Neural cell (in vitro differentiated cells): ENCODE measurements around the gene DMXL1. TPM values are rescaled to one million over a fixed set of nuclear protein-coding genes. Genes with fewer than 3 reads are reported as not detected.

Experiments
- H2AFZ ChIP-seq: fragments of 200-600, 300-800 bp; sonication (generic), shearing (Covaris generic); 2 replicates; pipeline ENCODE4 v1.6.0; 2014; ENCODE audit warnings: low read depth, mild to moderate bottlenecking, antibody characterized with exemption, low read length, moderate library complexity
- H3F3A ChIP-seq: fragments of 200-600 bp; shearing (Covaris generic); 2 replicates; pipeline ENCODE4 v1.6.1; 2016; ENCODE audit warnings: mild to moderate bottlenecking, moderate library complexity, mixed read lengths, antibody characterized with exemption, low read length; ENCODE audit not compliant: insufficient read depth, poor library complexity, severe bottlenecking
- H3K27ac ChIP-seq: fragments of 200-600, 300-800 bp; sonication (generic), shearing (Covaris generic); 2 replicates; pipeline ENCODE4 v1.5.1; 2014; ENCODE audit warnings: mild to moderate bottlenecking, low read length, moderate library complexity
- H3K27me3 ChIP-seq: fragments of 300-800, 200-600 bp; sonication (generic), shearing (Covaris generic); 2 replicates; pipeline ENCODE4 v1.6.0; 2014; ENCODE audit warnings: mild to moderate bottlenecking, low read depth, low read length, moderate library complexity; ENCODE audit not compliant: insufficient read depth
- H3K36me3 ChIP-seq: fragments of 300-800, 200-600 bp; sonication (generic), shearing (Covaris generic); 2 replicates; pipeline ENCODE4 v1.5.1; 2014; ENCODE audit warnings: mild to moderate bottlenecking, antibody characterized with exemption, low read length, moderate library complexity; ENCODE audit not compliant: insufficient read depth
- H3K4me2 ChIP-seq: fragments of 300-800, 200-600 bp; sonication (generic), shearing (Covaris generic); 2 replicates; pipeline ENCODE4 v1.6.0; 2014; ENCODE audit warnings: mild to moderate bottlenecking, low read length
- H3K4me3 ChIP-seq: fragments of 300-800, 200-600 bp; sonication (generic), shearing (Covaris generic); 2 replicates; pipeline ENCODE4 v1.5.1; 2014; ENCODE audit warnings: mild to moderate bottlenecking, low read length, moderate library complexity
- H3K79me2 ChIP-seq: fragments of 200-600 bp; shearing (Covaris generic); replicated peaks from 2 replicates; pipeline ENCODE4 v1.6.0; 2014; ENCODE audit warnings: mild to moderate bottlenecking, low read length, moderate library complexity; ENCODE audit not compliant: insufficient read depth
- H3K9ac ChIP-seq: fragments of 300-800, 200-600 bp; sonication (generic), shearing (Covaris generic); 2 replicates; pipeline ENCODE4 v1.6.1; 2016; ENCODE audit warnings: mild to moderate bottlenecking, low read length, mixed read lengths
- H3K9me2 ChIP-seq: fragments of 200-600 bp; shearing (Covaris generic); 2 replicates; pipeline ENCODE4 v1.6.1; 2016; ENCODE audit warnings: mild to moderate bottlenecking, low read length, mixed read lengths; ENCODE audit not compliant: insufficient read depth
- H3K9me3 ChIP-seq: fragments of 200-600, 300-800 bp; sonication (generic), shearing (Covaris generic); 2 replicates; pipeline ENCODE4 v1.6.1; 2016; ENCODE audit warnings: mild to moderate bottlenecking, mixed run types, low read length, moderate library complexity, mixed read lengths
- H4K20me1 ChIP-seq: fragments of 200-600 bp; shearing (Covaris generic); 2 replicates; pipeline ENCODE4 v1.6.1; 2016; ENCODE audit warnings: mild to moderate bottlenecking, mixed run types; ENCODE audit not compliant: insufficient read depth
- EP300 ChIP-seq: fragments of 450-650 bp; conservative IDR thresholded peaks from 2 replicates; pipeline ENCODE4 v1.6.1; 2014; ENCODE audit warnings: antibody characterized with exemption, mild to moderate bottlenecking, moderate library complexity; ENCODE audit not compliant: poor library complexity, severe bottlenecking
- EZH2 ChIP-seq: fragments of 200-600, 300-800 bp; shearing (Covaris generic), sonication (generic); IDR thresholded peaks from 2 replicates; pipeline ENCODE4 v1.6.1; 2014; ENCODE audit warnings: antibody characterized with exemption, low read length, borderline replicate concordance, mild to moderate bottlenecking; ENCODE audit not compliant: insufficient read depth, poor library complexity, severe bottlenecking
- MXI1 ChIP-seq: fragments of 450-650 bp; conservative IDR thresholded peaks from 2 replicates; pipeline ENCODE4 v1.6.1; 2014; ENCODE audit warnings: antibody characterized with exemption, mild to moderate bottlenecking; ENCODE audit not compliant: poor library complexity, severe bottlenecking
- POLR2AphosphoS5 ChIP-seq: IDR thresholded peaks from 2 replicates; pipeline ENCODE4 v1.6.1; 2012
- RAD21 ChIP-seq: fragments of 450-650 bp; conservative IDR thresholded peaks from 2 replicates; pipeline ENCODE4 v1.6.1; 2014; ENCODE audit warnings: antibody characterized with exemption, mild to moderate bottlenecking, moderate library complexity
- SMC3 ChIP-seq: fragments of 450-650 bp; conservative IDR thresholded peaks from 2 replicates; pipeline ENCODE4 v1.6.1; 2014; ENCODE audit warnings: antibody characterized with exemption, mild to moderate bottlenecking, moderate library complexity; ENCODE audit not compliant: poor library complexity
- TAF1 ChIP-seq: IDR thresholded peaks from 2 replicates; pipeline ENCODE4 v1.6.1; 2012; ENCODE audit warnings: low read depth
- polyA plus RNA-seq: library from polyadenylated mRNA; depleted of rRNA; stranded (reverse); fragments of >200 nt; gene quantifications from 2 replicates; pipeline ENCODE4 v1.2.3, GENCODE V29; 2014
- TF ChIP-seq, protein P1 (sequence below): fragments of 450-650 bp; IDR thresholded peaks from 2 replicates; pipeline ENCODE4 v1.5.1; 2014; ENCODE audit warnings: antibody characterized with exemption, mild to moderate bottlenecking, moderate library complexity; ENCODE audit not compliant: poor library complexity, severe bottlenecking
- TF ChIP-seq, protein P2 (sequence below): IDR thresholded peaks from 2 replicates; pipeline ENCODE4 v1.6.1; 2012; ENCODE audit warnings: borderline replicate concordance

DMXL1 gene
- polyA plus RNA-seq, 1 donor from 2014 or later: 46.9 TPM

DNA sequence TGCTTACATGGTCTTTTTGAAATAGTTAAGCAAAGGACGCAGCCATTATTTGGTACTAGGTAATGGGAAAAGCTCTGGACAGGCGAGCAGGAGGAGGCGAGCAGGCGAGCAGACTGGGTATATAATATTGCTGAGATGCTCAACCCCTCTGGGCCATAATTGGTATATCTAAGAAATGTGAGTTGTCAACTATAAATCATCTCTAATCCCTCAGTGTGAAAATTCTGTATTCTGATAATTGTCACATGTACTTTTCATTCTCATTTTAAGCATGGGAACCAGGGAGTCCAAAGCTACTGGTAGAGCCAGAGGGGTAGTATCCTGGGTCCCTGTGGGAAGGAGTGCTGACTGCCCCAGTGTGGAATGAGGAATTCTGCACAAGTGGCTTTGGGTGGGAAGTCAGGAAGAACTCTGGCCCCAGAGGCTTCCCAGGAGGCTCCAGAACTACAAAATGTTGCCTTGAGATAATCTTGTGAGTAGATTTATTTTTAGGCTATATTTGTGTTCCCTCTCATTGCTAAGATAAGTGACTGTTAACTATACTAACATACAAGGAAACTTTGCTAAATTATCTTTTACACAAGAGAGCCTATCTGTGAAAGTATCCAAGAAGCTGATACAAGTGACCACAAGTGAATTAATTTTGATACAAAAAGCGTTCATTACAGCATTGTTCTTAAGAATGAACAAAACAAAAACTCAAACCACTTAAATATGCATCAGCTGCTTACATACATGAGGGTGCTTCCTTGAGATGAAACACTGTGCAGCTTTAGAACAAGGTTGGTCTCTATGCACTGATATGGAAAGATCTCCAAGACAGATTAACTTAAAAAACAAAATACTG, 214.4 kb downstream of the DMXL1 start:
- TF ChIP-seq, protein P1, sequence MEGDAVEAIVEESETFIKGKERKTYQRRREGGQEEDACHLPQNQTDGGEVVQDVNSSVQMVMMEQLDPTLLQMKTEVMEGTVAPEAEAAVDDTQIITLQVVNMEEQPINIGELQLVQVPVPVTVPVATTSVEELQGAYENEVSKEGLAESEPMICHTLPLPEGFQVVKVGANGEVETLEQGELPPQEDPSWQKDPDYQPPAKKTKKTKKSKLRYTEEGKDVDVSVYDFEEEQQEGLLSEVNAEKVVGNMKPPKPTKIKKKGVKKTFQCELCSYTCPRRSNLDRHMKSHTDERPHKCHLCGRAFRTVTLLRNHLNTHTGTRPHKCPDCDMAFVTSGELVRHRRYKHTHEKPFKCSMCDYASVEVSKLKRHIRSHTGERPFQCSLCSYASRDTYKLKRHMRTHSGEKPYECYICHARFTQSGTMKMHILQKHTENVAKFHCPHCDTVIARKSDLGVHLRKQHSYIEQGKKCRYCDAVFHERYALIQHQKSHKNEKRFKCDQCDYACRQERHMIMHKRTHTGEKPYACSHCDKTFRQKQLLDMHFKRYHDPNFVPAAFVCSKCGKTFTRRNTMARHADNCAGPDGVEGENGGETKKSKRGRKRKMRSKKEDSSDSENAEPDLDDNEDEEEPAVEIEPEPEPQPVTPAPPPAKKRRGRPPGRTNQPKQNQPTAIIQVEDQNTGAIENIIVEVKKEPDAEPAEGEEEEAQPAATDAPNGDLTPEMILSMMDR: no peak
- no peak for TF ChIP-seq RAD21
- TF ChIP-seq MXI1: no peak
- no peak for TF ChIP-seq EZH2
- no peak for TF ChIP-seq SMC3
- no peaks in the 10 kb centered on the region for H3K79me2 ChIP-seq

DNA sequence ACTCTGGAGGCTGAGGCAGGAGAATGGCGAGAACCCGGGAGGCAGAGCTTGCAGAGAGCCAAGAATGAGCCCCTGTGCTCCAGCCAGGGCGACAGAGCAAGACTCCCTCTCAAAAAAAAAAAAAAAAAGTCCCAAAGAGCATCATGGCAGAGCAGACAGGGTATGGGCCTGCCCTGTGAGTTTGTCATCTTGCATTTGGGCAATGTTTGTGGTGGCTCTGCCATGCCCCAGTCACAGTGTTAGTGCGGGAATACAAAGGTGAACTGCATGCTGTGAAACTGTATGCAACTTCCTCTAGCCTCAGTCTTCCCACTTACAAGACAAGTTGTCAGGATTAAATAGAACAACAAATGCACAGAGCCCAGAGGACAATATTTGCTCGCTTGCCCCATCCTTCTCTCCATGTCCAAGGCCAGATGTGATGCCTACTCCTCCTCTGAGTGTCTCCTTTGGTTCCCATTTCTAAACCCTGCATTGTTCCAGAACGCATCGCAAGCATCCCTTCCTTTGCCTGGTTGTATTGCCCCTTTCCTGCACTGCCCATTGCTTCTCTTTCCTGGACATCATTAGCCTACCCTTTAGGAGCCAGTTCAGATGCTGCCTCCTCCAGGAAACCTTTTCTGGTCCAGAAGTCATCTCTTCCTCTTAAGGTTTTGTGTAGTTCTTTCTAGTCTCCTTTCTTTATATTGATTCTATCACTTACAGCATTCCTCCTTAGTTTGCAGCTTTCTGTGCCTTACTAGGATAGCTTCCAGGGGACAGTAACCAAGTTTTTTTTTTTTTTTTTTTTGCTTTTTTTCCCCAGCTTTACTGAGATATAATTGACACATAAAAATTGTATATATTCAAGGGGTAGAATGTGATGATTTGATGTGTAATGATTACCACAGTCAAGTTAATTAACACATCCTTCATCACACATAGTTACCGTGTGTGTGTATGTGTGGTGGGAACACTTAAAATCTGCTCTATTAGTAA, 215.9 kb downstream of the DMXL1 start:
- TF ChIP-seq EP300 (no peak), TAF1 (no peak), POLR2AphosphoS5 (no peak), RAD21 (no peak), MXI1 (no peak)
- TF ChIP-seq, protein P2, sequence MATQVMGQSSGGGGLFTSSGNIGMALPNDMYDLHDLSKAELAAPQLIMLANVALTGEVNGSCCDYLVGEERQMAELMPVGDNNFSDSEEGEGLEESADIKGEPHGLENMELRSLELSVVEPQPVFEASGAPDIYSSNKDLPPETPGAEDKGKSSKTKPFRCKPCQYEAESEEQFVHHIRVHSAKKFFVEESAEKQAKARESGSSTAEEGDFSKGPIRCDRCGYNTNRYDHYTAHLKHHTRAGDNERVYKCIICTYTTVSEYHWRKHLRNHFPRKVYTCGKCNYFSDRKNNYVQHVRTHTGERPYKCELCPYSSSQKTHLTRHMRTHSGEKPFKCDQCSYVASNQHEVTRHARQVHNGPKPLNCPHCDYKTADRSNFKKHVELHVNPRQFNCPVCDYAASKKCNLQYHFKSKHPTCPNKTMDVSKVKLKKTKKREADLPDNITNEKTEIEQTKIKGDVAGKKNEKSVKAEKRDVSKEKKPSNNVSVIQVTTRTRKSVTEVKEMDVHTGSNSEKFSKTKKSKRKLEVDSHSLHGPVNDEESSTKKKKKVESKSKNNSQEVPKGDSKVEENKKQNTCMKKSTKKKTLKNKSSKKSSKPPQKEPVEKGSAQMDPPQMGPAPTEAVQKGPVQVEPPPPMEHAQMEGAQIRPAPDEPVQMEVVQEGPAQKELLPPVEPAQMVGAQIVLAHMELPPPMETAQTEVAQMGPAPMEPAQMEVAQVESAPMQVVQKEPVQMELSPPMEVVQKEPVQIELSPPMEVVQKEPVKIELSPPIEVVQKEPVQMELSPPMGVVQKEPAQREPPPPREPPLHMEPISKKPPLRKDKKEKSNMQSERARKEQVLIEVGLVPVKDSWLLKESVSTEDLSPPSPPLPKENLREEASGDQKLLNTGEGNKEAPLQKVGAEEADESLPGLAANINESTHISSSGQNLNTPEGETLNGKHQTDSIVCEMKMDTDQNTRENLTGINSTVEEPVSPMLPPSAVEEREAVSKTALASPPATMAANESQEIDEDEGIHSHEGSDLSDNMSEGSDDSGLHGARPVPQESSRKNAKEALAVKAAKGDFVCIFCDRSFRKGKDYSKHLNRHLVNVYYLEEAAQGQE: no peak
- H3K4me3 ChIP-seq: no peak overlapping the region
- no peak overlapping the region for H3K4me2 ChIP-seq
- H3K79me2 ChIP-seq: no peaks in the 10 kb centered on the region
- no peak overlapping the region for H3K27ac ChIP-seq
- no peaks in the 10 kb centered on the region for H3K9me3 ChIP-seq
- no peaks in the 10 kb centered on the region for H3K36me3 ChIP-seq
- no peak overlapping the region for H2AFZ ChIP-seq
- H4K20me1 ChIP-seq: no peaks in the 10 kb centered on the region
- H3K9me2 ChIP-seq: no peaks in the 10 kb centered on the region
- H3F3A ChIP-seq: no peaks in the 10 kb centered on the region
- no peak overlapping the region for H3K9ac ChIP-seq
- no peaks in the 10 kb centered on the region for H3K27me3 ChIP-seq

More for the DNA sequence above, 214.4 kb downstream of the DMXL1 start:
- Histone ChIP-seq H3K36me3 (no peaks in the 10 kb centered on the region), H3F3A (no peaks in the 10 kb centered on the region), H3K27ac (no peak overlapping the region), H3K27me3 (no peaks in the 10 kb centered on the region), H3K4me3 (no peak overlapping the region), H4K20me1 (no peaks in the 10 kb centered on the region), H2AFZ (no peak overlapping the region), H3K4me2 (no peak overlapping the region), H3K9me3 (no peaks in the 10 kb centered on the region), H3K9ac (no peak overlapping the region), H3K9me2 (no peaks in the 10 kb centered on the region)
